ENCODE results near the gene TMEM150B. TPM values are rescaled to one million over a fixed set of nuclear protein-coding genes. Genes with fewer than 3 reads are reported as not detected.
A peak's percentile ranks its signal among the peaks of the same experiment; 100 is the strongest.

Gene TMEM150B
- total and polyA plus RNA-seq, 9 of the 15 experiments (the other 6 are each of a cell fraction or from before 2014, with no cell fraction given): 0.47 to 1.3 (median 0.74) TPM; not detected in 2

DNA sequence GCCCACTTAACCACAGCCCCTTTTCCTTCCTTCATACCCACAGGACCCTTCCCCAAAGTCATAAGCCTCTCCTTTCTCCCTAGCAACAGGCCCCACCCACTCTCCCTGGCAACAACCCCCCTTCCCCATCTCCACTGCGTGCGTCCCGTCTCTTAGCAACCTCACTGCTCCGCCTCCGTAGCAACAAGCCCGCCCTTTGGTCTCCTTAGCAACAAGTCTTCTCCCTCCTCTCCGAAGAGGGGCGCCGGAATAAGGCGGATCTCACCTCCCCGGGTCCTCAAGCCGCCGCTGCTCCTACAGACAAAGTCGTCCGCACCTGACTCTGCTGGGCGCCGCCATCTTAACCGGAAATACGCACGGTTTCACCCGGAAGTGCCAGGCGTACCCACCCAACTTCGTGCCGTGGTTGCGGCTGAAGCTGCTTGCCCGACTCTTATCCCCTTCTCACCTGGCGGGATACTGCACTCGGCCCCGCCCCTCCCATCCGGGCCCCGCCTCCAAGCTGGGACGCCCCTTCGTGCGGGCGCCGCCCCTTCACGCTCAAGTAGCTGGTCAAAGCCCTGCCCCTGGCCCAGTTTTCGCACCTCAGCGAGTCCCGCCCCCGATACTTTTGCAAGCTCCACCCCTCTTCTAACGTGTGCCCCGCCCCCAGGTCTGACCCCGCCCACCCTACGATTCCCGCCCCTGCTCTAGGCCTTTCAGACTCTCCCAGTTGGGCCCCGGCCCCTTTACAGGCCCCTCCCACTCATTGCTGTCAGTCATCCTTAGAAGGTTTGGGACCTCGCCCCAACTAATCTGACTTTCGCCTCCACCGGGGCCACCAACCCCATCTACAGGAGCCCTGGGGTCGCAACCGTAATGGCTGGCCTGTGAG, 45.1 kb downstream of the TMEM150B start, which contains the start of gene HSPBP1 (continued):
- TF ChIP-seq TBP (optimal IDR thresholded peaks at IDR 0.05; ENCODE audit: low read depth, low read length): peak; percentile 78
- TF ChIP-seq POU5F1 (IDR thresholded peaks at IDR 0.05; ENCODE audit: borderline replicate concordance, low read depth, low read length, partially characterized antibody): peak; percentile 61
- TF ChIP-seq ZNF644 (tag; IDR thresholded peaks at IDR 0.05; ENCODE audit: low read depth): no peak
- TF ChIP-seq SIN3A (IDR thresholded peaks at IDR 0.05; ENCODE audit: borderline replicate concordance in 2 of 2, control insufficient read depth in 1 of 2, low read depth in 2 of 2, low read length in 2 of 2): peak in 1 of 2 experiments; percentile 99; a peak in 2 of 4 replicates
- TF ChIP-seq RBM22 (IDR thresholded peaks at IDR 0.05; ENCODE audit: low read depth, low read length, poor library complexity, severe bottlenecking): peak; percentile 88
- TF ChIP-seq ZBTB1 (CRISPR knock-in tag; IDR thresholded peaks at IDR 0.05; ENCODE audit: borderline replicate concordance, low read depth): no peak
- TF ChIP-seq, protein P1, sequence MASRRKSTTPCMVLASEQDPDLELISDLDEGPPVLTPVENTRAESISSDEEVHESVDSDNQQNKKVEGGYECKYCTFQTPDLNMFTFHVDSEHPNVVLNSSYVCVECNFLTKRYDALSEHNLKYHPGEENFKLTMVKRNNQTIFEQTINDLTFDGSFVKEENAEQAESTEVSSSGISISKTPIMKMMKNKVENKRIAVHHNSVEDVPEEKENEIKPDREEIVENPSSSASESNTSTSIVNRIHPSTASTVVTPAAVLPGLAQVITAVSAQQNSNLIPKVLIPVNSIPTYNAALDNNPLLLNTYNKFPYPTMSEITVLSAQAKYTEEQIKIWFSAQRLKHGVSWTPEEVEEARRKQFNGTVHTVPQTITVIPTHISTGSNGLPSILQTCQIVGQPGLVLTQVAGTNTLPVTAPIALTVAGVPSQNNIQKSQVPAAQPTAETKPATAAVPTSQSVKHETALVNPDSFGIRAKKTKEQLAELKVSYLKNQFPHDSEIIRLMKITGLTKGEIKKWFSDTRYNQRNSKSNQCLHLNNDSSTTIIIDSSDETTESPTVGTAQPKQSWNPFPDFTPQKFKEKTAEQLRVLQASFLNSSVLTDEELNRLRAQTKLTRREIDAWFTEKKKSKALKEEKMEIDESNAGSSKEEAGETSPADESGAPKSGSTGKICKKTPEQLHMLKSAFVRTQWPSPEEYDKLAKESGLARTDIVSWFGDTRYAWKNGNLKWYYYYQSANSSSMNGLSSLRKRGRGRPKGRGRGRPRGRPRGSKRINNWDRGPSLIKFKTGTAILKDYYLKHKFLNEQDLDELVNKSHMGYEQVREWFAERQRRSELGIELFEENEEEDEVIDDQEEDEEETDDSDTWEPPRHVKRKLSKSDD (conservative IDR thresholded peaks at IDR 0.05; ENCODE audit: low read length): no peak
- TF ChIP-seq EHMT2 (IDR thresholded peaks at IDR 0.05): no peak
- TF ChIP-seq ETV1 (tag; conservative IDR thresholded peaks at IDR 0.05; ENCODE audit: low read depth): peak; percentile 75
- TF ChIP-seq, protein P2, sequence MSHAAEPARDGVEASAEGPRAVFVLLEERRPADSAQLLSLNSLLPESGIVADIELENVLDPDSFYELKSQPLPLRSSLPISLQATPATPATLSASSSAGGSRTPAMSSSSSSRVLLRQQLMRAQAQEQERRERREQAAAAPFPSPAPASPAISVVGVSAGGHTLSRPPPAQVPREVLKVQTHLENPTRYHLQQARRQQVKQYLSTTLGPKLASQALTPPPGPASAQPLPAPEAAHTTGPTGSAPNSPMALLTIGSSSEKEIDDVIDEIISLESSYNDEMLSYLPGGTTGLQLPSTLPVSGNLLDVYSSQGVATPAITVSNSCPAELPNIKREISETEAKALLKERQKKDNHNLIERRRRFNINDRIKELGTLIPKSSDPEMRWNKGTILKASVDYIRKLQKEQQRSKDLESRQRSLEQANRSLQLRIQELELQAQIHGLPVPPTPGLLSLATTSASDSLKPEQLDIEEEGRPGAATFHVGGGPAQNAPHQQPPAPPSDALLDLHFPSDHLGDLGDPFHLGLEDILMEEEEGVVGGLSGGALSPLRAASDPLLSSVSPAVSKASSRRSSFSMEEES (CRISPR knock-in tag; IDR thresholded peaks at IDR 0.05): no peak
- TF ChIP-seq FOXK2 (conservative IDR thresholded peaks at IDR 0.05 in 1 of 2, IDR thresholded peaks at IDR 0.05 in 1 of 2; ENCODE audit: low read depth in 2 of 2): peak; percentile 84 to 86
- TF ChIP-seq CXXC5 (CRISPR knock-in tag; IDR thresholded peaks at IDR 0.05): peak; percentile 83
- TF ChIP-seq TBL1XR1 (IDR thresholded peaks at IDR 0.05; ENCODE audit: low read length in 2 of 2): peak in 1 of 2 experiments; percentile 27; a peak in 1 of 4 replicates
- TF ChIP-seq, protein P3, sequence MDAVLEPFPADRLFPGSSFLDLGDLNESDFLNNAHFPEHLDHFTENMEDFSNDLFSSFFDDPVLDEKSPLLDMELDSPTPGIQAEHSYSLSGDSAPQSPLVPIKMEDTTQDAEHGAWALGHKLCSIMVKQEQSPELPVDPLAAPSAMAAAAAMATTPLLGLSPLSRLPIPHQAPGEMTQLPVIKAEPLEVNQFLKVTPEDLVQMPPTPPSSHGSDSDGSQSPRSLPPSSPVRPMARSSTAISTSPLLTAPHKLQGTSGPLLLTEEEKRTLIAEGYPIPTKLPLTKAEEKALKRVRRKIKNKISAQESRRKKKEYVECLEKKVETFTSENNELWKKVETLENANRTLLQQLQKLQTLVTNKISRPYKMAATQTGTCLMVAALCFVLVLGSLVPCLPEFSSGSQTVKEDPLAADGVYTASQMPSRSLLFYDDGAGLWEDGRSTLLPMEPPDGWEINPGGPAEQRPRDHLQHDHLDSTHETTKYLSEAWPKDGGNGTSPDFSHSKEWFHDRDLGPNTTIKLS (IDR thresholded peaks at IDR 0.05; ENCODE audit: borderline replicate concordance, low read depth): 0 out of 2 replicates have a peak, but pooled peaks have one; percentile 30
- no peak for TF ChIP-seq DDX20 (tag; IDR thresholded peaks at IDR 0.05; ENCODE audit: low read depth)
- TF ChIP-seq POLR2G (IDR thresholded peaks at IDR 0.05; ENCODE audit: low read depth, low read length): peak; percentile 80
- TF ChIP-seq ATF1 (CRISPR knock-in tag; IDR thresholded peaks at IDR 0.05): no peak
- TF ChIP-seq ATF1 (tag; IDR thresholded peaks at IDR 0.05): peak; percentile 97

All from K562 (cell line).